ENCODE measurements around the gene VSTM2B. TPM values are rescaled to one million over a fixed set of nuclear protein-coding genes. Genes with fewer than 3 reads are reported as not detected.
"Not testable (repeated sequence)": the region's sequence is repeated elsewhere in the genome, so short reads cannot be mapped to it uniquely, and the experiment has no call there.

Gene VSTM2B
- total RNA-seq, 2 donors from 2014 or later = not detected

- DNase-seq (no peak), ATAC-seq (no peak)
- intact Hi-C loops (cut with DNase I) = no loop called here
These were observed 28.4 kb downstream of the VSTM2B start for GRCh38 chr19:29554149-29554548.

GRCh38 chr19:29559110-29559509, 33.3 kb downstream of the VSTM2B start:
- DNase-seq; ATAC-seq; intact Hi-C loops (cut with DNase I): not testable (repeated sequence)

GRCh38 chr19:29559743-29560142, 33.9 kb downstream of the VSTM2B start:
- intact Hi-C loops (cut with DNase I) = no loop called here
- no peak for DNase-seq
- ATAC-seq = no peak

GRCh38 chr19:29560313-29561075, 34.7 kb downstream of the VSTM2B start:
- no peak for ATAC-seq
- no peak for DNase-seq
- intact Hi-C loops (cut with DNase I) = no loop called here

- DNase-seq (no peak), ATAC-seq (no peak)
- intact Hi-C loops (cut with DNase I) = no loop called here
These were observed 35.8 kb downstream of the VSTM2B start for GRCh38 chr19:29561601-29562000.

- ATAC-seq (no peak), DNase-seq (no peak)
- intact Hi-C loops (cut with DNase I) = no loop called here
These were observed 36.8 kb downstream of the VSTM2B start for GRCh38 chr19:29562299-29563297.

- no peak for DNase-seq
- ATAC-seq = no peak
- intact Hi-C loops (cut with DNase I) = no loop called here
These were observed 37.8 kb downstream of the VSTM2B start for GRCh38 chr19:29563486-29564101.

- intact Hi-C loops (cut with DNase I) = no loop called here
- ATAC-seq (no peak), DNase-seq (no peak)
These were observed 38.8 kb downstream of the VSTM2B start for GRCh38 chr19:29564574-29565005.

- ATAC-seq (no peak), DNase-seq (no peak)
- intact Hi-C loops (cut with DNase I) = no loop called here
These were observed 39.4 kb downstream of the VSTM2B start for GRCh38 chr19:29565171-29565570.

GRCh38 chr19:29566496-29567054, 40.8 kb downstream of the VSTM2B start:
- no peak for DNase-seq
- ATAC-seq = no peak
- intact Hi-C loops (cut with DNase I) = no loop called here

- intact Hi-C loops (cut with DNase I) = no loop called here
- DNase-seq = no peak
- no peak for ATAC-seq
These were observed 41.6 kb downstream of the VSTM2B start for GRCh38 chr19:29567366-29567915.

GRCh38 chr19:29568036-29569025, 42.5 kb downstream of the VSTM2B start:
- intact Hi-C loops (cut with DNase I) = no loop called here

GRCh38 chr19:29569038-29569911, 43.5 kb downstream of the VSTM2B start:
- no peak for ATAC-seq
- intact Hi-C loops (cut with DNase I) = no loop called here
- no peak for DNase-seq

More at GRCh38 chr19:29568036-29569025, 42.5 kb downstream of the VSTM2B start:
- ATAC-seq = no peak
- no peak for DNase-seq

GRCh38 chr19:29571181-29571580, 45.4 kb downstream of the VSTM2B start:
- intact Hi-C loops (cut with DNase I) = no loop called here
- no peak for DNase-seq

GRCh38 chr19:29573486-29573885, 47.7 kb downstream of the VSTM2B start:
- intact Hi-C loops (cut with DNase I) = no loop called here
- no peak for DNase-seq
- no peak for ATAC-seq

More at GRCh38 chr19:29571181-29571580, 45.4 kb downstream of the VSTM2B start:
- no peak for ATAC-seq

- ATAC-seq = no peak
- intact Hi-C loops (cut with DNase I) = no loop called here
- DNase-seq = no peak
These were observed 48.7 kb downstream of the VSTM2B start for GRCh38 chr19:29574510-29574909.

- no peak for DNase-seq
These were observed 50.3 kb downstream of the VSTM2B start for GRCh38 chr19:29576046-29576606.

More at GRCh38 chr19:29576046-29576606, 50.3 kb downstream of the VSTM2B start:
- intact Hi-C loops (cut with DNase I) = no loop called here
- no peak for ATAC-seq
